Prostate gland (tissue), 2 donors: ENCODE data around the gene FUT3.

Experiments
- CTCF ChIP-seq, 4 experiments: fragments of 200-600 bp in 2 of 4; fragments of 450-650 bp in 2 of 4; sonication (generic) in 2 of 4; IDR thresholded peaks; 1 replicate in 3 of 4; 2 replicates in 1 of 4; pipeline ENCODE4 v1.5.1; 2016 to 2019; ENCODE audit warnings: antibody characterized with exemption in 4 of 4, mild to moderate bottlenecking in 2 of 4, moderate library complexity in 2 of 4
- POLR2AphosphoS5 ChIP-seq: sonication (generic); formaldehyde crosslinking; IDR thresholded peaks from one replicate; pipeline ENCODE4 v1.6.1; 2017; ENCODE audit warnings: antibody characterized with exemption

DNA sequence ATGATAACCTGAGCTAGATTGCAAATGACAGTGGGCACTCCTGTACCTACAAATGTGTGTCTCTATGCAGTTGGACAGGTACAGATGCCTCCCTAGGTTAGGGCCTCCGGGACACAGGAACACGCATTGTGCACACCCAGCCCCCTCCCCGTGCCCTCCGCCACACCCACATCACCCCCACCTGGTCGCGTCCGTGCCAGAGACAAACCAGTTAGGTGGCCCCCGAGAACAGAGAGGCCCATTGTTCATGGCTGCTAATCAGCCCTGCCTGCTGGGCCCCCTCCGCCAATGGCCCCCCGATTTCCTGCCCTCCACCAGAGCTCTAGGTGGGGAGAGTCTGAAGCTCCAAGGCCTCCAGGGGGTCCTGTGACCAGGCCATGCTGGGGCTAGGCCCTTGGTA is 32.7 kb downstream of the FUT3 start:
- no peak for TF ChIP-seq CTCF (IDR thresholded peaks at IDR 0.05)
- TF ChIP-seq POLR2AphosphoS5 = no peak
